GM21447 (cell line): Measurements from ENCODE around the gene HMGCLL1.

Experiments used
- ATAC-seq: cut with Tn5 transposase; IDR thresholded peaks from one replicate; pipeline ENCODE4 v1.9.1; 2021; ENCODE audit not compliant: unreplicated experiment

Gene HMGCLL1

DNA sequence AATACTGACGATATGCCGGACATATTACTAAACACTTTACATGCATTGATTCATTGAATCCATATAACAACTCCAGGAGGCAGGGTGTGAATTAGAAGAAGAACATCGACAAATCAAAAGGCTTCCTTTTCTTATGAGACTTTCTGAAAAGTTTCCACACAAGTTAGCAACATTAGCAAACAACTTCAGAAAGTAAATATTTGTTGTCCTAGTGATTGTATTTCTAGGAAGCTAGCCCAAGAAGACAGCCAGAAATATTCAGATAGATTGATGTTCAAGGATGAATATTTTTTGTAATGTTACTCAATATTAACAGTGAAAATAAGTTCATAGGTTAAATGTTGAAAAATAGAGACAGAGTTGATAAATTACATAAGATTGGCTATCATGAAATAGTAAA lies 131.1 kb downstream of the HMGCLL1 start:
- no peak for ATAC-seq

DNA sequence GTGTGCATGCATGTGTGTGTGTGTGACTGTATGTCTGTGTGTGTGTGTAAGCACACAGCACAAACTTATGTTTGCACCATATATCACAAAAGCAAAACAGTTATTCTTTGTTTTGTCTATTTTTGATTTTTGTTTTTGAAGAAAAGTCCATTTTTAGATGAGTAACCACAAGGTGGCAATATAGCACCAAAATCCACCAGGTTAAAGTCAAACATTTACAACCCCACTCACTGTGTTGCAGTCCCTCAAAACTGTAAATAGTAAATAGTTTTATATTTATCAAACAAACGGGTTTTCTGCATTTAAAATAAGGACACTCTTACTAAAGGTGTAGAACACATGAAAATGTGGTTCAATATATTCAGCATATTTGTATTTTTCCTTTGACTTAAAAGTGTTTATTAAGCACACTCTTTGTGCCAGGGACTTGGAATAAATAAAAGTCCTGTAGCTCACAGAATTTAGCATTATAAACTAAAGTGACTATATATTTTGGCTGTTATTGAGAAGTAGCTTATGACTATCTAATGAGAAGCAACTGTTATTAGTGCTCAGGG lies 133.3 kb downstream of the HMGCLL1 start:
- ATAC-seq = no peak

DNA sequence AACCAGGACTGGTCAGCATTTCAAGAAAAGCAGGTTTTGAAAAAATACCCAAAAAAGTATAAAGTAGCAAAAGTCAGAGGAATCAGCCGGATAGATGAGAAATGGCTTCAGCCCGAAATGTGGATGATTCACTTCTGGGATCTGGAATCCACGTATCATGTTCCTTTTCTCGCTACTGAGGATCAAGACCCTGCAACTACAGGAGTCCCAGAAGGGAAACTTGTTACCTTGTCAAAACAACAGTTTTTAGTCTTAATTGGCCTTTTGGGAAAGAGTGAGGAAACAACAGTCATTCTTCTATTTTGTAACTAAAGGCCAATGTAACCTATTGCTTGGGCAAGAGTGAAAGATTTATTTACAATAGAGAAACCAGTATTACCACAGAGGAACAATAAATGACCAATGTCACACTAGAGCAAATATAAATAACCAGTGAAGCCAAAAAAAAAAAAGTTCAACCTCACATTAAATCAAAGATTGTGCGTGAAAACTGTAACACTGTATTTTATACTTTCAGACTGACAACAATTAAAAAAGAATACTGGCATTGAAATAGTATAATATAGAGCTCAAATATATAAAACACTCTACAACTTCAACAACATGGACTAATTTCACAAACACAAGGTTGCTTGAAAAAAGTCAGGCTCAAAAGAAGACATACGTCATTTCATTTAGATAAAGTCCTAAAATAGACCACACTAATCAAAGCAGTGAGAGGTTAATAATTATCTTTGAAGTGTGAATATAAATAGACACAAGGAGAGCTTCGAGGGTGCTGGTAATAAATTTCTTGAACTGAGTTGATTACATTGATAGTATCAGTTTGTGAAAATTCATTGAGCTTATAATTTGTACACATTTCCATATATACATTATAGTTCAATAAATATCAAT lies 135.5 kb downstream of the HMGCLL1 start:
- no peak for ATAC-seq

DNA sequence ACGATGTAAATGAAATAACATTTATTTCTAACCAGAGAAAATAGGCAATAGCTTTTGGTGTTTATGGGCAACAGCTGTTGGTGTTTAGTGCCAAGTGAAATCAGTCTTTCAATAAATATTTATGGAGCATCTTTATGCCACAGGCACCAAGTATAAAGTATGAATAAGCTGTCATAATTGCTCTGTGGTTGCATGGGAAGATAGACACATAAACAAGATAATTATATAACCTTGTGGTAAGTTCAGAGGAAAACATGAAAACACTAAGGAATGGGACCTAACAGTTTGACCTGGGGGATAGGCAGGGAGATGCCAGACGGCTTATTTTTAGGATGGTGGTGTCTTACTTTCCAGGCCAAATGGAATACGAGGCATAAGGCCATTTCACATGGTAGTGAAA lies 140.8 kb downstream of the HMGCLL1 start:
- no peak for ATAC-seq

DNA sequence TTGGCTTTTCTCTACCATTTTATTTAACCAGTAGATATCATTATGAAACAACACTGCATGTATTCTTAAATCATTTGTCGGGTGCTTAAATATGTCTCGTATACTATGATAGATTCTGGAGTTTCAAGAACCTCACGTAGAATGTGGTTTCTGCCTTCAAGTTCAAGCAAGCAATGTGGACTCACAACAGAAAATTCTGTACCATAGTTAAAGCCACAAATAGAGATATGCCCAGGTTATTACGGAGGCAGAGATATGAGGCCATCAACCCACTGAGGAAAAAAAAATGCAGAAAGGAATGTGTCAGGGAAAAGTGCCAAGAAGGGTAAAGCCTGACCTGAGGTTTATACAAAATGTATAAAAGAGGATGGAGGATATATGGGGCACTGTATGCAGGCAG lies 141.9 kb downstream of the HMGCLL1 start:
- no peak for ATAC-seq

DNA sequence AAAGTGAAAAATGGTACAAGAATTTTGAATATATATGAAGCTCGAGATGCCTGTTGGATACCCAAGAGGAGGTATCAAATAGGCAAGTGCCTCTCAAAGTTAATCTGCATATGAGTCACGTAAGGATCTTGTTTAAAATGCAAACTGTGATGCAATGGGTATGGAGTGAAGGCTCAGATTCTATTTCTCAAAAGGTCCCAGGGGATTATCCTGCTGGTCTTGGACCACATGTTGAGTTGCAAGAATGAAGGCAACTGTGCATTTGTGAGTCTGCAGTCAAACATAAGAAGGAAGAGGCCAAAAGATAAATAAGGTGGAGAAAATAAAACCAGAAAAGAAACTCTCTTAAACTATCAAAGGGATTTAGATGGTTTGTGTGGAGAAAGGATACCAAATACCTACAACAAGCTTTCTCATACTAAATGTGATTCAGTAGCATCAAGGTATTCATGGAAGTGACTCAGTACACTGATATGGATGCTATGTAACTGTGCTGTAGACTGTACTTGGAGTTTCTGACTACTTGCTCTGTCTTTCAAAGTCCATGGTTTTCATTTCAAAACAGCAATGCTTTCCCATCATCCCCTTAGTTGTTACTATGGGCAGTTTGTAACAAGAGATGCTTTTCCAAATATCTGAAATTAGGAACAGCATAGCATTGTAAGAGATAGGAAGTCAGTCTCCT lies 145.4 kb downstream of the HMGCLL1 start:
- no peak for ATAC-seq

DNA sequence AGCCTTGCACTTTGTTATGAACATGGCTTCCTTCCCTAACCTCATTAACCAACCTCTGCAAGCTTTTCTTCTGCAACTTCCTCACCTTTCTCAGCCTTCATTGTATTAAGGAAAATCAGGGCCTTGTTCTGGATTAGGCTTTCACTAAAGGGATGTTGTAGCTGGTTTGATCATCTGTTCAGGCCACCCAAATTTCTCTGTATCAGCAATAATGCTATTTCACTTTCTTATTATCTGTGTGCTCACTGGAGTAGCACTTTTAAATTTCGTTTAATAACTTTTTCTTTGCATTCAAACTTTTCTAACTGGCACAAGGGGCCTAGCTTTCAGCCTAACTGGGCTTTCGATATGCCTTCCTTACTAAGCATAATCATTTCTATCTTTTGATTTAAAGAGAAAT lies 155.1 kb downstream of the HMGCLL1 start:
- ATAC-seq = no peak

DNA sequence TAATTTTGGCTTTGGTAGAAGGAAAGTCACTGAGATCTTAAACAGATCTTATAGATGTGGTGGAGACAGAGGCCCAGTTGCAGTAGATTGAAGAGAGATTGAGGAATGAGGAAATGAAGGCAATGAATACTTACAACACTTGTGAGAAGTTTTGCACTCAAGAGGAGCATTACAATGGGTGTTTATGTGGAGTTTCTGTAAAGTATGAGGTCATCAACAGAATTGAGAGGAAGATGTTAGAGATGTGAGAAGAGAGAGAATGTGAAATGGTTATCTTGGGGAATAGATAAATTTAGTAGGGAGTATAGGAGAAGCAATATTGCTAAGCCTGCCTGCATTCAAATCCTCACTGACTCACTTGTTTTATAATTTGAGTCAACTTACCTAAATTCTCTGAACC lies 168.3 kb downstream of the HMGCLL1 start:
- ATAC-seq = no peak

DNA sequence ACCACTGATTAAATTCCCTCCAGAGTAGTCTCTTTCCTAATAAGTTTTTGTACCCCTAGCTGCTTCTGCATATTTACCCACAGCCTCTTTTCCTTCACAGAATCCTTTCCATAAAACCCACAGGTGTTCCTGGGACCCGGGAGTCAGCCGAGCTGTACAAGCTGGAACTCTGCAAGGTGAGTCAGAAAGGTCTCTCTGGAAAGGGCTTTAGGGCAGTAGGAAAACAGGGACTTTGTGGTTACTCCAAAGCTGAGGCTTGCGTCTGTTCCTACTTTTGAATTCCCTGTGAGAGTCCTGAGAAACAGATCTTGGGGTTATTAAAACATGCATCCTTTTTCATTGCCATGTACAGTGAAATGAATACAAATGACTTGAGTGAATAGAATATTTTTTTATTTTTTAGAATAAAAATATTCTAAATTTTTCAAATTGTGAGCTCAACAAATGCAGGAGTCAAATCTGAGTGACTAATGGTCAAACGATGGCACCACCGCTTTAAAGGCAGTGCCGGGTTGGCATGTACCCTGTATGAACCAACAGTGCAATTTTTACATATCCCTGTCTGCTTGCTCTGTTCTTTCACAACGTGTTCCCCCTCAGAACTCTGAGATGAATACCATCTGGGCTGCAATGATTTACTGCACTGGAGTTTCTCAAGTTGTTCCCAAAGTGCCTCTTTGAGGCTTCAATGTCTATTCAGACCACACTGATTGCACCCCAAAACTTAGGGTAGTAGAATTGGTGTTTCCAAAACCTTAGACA lies 173.3 kb downstream of the HMGCLL1 start:
- ATAC-seq = no peak

DNA sequence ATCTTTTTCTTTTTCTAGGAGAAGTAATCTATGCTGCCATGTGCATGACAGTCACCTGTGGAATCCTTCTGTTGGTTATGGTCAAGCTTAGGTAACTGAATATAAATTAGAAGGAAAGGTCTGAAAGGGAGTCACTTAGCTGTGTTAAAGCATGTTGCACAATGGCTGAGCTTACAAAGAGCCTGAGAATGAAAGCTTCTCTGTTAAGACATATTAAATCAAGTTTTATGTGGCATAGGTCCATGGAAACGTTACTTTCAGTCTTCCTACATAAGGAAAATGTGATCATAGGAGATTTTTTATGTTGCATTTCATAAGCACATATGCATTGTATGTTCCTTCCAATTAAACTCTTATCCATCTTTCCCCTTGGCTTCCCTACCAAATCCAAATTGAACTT lies 179.6 kb downstream of the HMGCLL1 start:
- no peak for ATAC-seq

DNA sequence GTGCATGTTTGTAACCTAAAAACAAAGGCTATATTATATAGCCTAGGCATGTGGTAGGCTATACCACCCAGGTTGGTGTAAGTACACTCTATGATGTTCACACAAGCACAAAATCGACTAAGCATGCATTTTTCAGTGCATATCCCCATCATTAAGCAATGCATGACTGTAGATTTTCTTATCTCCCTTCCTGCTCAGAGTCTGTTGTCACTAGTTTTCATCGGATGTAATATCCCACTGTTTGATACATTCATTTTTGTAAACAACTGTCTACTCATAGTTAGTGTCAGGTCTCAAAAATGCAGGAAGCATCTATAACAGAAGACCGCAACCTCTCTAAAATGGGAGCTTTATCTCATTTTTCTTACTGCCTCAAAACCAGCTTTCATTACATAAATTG lies 181.0 kb downstream of the HMGCLL1 start:
- ATAC-seq = no peak

DNA sequence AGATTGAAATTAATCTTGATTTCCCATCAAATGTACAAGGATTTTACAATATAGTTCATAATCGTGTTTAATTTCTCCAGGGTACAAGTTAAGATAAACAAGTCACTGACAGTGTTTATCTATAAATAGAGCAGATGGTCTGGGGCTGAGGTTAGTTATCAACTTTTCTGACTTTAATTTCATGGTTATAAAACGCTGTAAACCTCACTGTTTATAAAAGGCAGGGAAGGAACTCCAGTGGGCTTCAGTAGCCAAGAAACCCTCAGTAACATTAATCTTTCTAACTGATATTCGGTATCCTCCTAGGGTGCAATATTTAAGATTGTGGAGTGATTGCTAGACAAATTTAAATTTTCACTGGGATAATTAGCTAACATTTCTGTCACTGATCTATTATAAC lies 183.1 kb downstream of the HMGCLL1 start:
- no peak for ATAC-seq

DNA sequence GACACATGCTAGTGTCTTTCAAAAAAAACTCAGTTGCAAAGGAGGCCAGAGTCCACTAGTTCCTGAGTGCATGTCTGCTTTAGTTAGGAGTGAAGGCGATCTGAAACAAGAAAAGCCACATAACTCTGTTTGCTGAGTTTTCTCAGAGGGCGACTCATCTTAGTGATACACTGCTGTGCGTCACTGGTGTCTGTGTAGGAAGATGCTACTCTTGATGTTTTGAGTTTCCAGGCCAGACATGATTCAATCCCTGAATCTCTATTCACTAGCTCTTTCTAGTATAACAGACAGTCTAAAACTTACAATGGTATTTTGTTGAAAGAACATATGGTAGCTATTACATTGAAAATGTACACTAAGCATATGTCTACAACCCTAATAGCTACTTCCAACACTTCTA lies 190.8 kb downstream of the HMGCLL1 start:
- ATAC-seq = no peak
